GM12873 (cell line): ENCODE data around the gene TPH2.

ENCODE experiments used
- TF ChIP-seq, protein P1 (sequence below): IDR thresholded peaks from 2 replicates; pipeline ENCODE4 v1.5.1; 2012; ENCODE audit warnings: low read depth, mild to moderate bottlenecking, moderate library complexity, low read length, control low read depth; ENCODE audit not compliant: insufficient read depth; ENCODE audit errors: missing control alignments

Gene TPH2

DNA sequence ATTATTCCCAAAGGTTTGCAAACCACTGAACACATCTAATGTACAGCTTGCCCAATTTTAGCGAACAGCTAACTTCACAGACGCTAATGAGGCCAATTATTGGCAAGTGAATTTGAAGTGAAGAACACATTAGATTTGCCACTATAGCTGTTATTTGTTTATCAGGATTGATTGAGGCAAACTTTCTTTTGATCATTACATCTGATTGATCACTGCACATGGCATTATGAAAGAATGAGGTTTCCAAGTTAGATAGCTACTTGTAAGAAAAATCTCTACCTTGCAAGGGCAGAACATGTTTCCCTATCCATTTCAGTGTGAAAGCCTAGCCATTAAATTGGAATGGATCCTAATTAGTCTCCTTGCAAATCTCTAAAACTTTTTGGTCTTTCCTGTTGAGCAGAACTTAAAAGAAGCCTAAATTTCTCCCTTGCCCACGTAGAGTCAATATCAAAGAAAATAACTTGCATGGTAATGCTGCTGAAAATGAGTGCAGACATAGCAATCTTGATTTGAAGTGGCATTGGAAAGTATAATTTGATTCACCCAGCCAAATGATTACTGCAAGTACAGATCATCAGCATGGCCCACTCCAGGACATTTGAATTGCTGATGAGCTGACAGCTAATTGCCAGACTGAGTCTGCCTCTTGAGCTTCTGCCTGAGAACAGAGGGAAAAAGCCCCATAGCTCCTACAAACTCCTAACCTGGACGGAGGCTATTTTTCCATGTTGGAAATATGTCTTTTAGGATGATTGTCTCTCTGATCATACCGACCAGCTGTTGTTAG lies 98.6 kb downstream of the TPH2 start:
- TF ChIP-seq, protein P1, sequence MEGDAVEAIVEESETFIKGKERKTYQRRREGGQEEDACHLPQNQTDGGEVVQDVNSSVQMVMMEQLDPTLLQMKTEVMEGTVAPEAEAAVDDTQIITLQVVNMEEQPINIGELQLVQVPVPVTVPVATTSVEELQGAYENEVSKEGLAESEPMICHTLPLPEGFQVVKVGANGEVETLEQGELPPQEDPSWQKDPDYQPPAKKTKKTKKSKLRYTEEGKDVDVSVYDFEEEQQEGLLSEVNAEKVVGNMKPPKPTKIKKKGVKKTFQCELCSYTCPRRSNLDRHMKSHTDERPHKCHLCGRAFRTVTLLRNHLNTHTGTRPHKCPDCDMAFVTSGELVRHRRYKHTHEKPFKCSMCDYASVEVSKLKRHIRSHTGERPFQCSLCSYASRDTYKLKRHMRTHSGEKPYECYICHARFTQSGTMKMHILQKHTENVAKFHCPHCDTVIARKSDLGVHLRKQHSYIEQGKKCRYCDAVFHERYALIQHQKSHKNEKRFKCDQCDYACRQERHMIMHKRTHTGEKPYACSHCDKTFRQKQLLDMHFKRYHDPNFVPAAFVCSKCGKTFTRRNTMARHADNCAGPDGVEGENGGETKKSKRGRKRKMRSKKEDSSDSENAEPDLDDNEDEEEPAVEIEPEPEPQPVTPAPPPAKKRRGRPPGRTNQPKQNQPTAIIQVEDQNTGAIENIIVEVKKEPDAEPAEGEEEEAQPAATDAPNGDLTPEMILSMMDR: no peak

DNA sequence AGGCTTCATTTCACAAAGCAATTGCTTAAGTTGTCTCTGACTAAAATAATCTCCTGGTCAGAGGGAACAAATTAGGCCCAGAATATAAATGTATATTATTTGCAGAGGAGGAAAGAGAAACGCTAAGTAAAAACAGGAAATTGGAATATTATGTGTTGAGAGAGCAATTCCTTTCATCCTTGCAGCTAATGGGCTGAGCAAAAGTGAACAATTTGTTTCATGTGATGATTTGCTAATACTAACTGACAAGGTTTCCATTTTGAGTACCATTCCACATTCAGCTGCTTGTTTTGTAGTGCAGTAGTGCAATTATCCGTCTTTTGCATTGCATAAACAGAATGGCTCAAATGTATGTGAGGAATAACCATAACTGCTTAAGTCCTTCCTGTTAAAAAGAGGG lies 103.2 kb downstream of the TPH2 start:
- TF ChIP-seq, protein P1: no peak

DNA sequence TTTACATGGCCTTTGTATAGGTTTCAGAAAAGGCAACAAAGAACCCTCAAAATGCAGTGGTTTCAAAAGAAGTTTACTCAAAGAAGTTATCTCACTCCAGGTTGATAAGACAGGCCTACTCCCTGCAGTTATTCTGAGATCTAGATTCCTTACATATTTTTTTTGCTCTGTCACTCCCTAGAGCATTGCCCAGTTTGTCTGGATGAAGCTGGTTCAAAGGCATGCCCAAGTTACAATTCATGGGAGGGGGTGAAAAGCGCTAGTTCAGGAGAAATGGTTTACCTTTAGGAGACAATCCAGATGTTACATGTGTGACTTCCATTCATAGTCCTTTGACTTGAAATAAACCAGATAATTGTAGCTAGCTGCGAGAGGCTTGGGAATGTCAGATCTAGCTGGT lies 115.0 kb downstream of the TPH2 start:
- TF ChIP-seq, protein P1: no peak

DNA sequence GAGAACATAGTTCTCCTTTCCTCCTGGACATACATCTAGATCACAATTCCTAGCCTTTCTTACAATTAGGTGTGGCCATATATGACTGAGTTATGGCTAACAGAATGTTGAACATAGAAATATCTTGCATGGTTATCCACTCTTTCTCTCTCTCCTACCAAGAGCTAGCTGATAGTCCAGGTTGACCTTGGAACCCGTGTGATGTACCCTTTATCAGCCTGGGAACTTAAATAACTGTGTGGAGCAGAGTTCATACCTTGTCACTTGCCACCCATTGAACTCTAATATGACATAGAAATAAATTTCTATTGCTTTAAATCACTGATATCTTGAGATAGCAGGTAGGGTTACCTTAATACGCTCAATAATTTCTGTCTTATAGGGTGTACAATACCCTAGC lies 115.9 kb downstream of the TPH2 start:
- TF ChIP-seq, protein P1: no peak

DNA sequence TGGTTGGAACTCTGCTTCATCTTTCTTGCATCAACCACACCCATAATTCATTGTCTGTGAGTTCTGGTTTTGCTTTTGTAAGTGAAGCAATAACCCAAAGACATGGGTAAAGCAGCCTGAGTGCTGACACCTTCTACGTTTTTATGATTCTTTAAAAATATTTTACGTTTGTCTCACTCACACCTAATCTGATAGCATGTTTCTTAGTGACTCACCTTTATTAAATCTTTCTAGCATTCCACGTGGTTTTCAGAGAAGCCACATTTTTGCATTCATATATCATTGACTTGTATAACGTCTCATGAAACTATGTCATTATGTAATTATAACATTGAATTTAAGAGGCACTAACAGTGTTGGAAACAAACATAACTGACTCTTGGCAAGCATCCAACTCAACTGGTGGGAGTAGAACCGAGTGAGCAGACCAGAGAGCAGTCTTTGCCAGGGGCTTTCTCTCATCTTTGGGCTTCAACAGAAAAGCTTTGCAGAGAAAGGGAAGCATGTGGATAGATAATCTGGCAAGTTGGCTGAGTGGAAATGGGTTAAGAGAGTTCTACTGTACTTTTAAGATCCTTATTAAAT lies 118.8 kb downstream of the TPH2 start:
- TF ChIP-seq, protein P1: no peak

GRCh38 chr12:72063073-72063472 lies 124.4 kb downstream of the TPH2 start:
- TF ChIP-seq, protein P1: no peak

GRCh38 chr12:72071030-72071429 lies 132.4 kb downstream of the TPH2 start:
- TF ChIP-seq, protein P1: no peak
